GM19438 (cell line): ENCODE data around the gene EHD4.

Experiments used
- ATAC-seq: cut with Tn5 transposase; IDR thresholded peaks from one replicate; pipeline ENCODE4 v1.9.1; 2021; ENCODE audit warnings: low read depth; ENCODE audit not compliant: unreplicated experiment

Gene EHD4

GRCh38 chr15:41940441-41940857 is 31.9 kb downstream of the EHD4 start:
- no peak for ATAC-seq

GRCh38 chr15:41939986-41940385 is 32.4 kb downstream of the EHD4 start:
- no peak for ATAC-seq

GRCh38 chr15:41937568-41937923 is 34.8 kb downstream of the EHD4 start:
- no peak for ATAC-seq

- ATAC-seq: no peak
Observed at GRCh38 chr15:41936649-41937567, 35.4 kb downstream of the EHD4 start.

- no peak for ATAC-seq
Observed at GRCh38 chr15:41936155-41936554, 36.2 kb downstream of the EHD4 start.

GRCh38 chr15:41935566-41936020 is 36.8 kb downstream of the EHD4 start:
- no peak for ATAC-seq

- ATAC-seq: no peak
Observed at GRCh38 chr15:41934843-41935242, 37.5 kb downstream of the EHD4 start.

- ATAC-seq: no peak
Observed at GRCh38 chr15:41933771-41934170, 38.6 kb downstream of the EHD4 start.

- ATAC-seq: no peak
Observed at GRCh38 chr15:41933326-41933725, 39.0 kb downstream of the EHD4 start.

GRCh38 chr15:41932511-41933289 is 39.7 kb downstream of the EHD4 start:
- ATAC-seq: no peak

- ATAC-seq: no peak
Observed at GRCh38 chr15:41932101-41932500, 40.3 kb downstream of the EHD4 start.

- no peak for ATAC-seq
Observed at GRCh38 chr15:41930867-41931222, 41.5 kb downstream of the EHD4 start.

GRCh38 chr15:41930221-41930866 is 42.0 kb downstream of the EHD4 start:
- ATAC-seq: no peak

GRCh38 chr15:41928637-41929620 is 43.4 kb downstream of the EHD4 start:
- ATAC-seq: peak; percentile 67

- ATAC-seq: no peak
Observed at GRCh38 chr15:41928100-41928499, 44.3 kb downstream of the EHD4 start.

GRCh38 chr15:41927536-41927935 is 44.8 kb downstream of the EHD4 start:
- ATAC-seq: no peak

GRCh38 chr15:41926185-41927056 is 45.9 kb downstream of the EHD4 start:
- no peak for ATAC-seq

- no peak for ATAC-seq
Observed at GRCh38 chr15:41925086-41925608, 47.2 kb downstream of the EHD4 start.
